ENCODE measurements around the gene PIWIL1.

The PIWIL1 gene

DNA sequence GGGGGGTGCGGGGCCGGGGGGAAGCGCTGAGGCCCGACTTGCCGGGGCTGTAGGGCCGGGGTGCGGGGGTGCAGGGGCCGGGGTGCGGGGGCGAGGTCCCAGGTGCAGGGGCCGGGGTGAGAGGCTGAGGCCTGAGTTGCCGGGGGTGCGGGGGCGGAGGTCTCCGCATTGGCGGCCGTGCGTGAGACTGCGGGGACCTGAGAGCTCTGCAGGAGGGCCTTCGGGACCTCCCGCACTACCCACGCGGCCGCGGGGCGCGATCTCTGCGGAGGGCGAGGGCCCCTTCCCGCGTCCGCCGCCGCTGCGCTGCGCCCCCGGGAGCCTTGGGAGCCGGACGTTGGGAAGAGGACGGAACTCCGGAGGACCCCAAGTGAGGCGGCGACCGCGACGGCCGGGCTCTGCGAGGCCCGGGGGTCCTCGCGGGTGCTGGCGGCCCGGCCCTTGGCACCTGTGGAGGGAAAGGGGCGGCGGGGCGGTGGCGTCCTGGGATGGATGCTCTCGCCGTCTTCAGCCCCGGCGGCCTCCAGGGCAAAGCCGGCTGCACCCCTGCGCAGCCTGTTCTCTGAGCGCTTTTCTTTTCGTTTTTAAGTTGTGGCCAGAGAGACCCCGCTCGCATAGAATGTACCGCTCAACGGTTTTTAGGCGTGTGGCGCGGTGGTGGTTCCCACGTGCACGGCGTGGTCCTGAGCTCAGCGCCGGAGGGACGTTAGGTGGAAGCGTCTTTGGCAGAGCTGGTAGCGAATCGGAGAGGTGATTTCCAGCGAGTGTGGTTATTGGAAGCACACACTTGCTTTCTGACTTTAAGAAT lies 1.3 kb downstream of the PIWIL1 start:
- DNase-seq = no peak

DNA sequence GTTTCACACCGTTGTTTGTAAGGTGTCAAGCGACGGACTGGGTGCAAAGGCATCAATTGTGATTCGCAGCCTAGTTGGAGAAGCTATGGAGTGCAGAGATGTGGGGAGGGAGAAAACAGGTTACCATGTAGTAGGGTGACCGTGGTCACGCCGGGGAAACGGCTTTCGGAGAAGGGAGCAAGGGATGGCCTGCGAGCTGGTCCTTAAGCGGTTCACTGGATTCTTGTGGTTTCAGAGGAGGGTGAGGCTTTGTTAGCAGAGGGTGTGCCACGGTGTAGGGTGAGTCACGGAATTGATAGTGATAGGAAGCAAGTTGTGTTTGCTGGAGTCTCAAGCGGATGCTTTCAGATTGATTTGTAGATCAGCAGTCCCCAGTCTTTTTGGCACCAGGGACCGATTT lies 2.3 kb downstream of the PIWIL1 start:
- DNase-seq = peak; percentile 56

DNA sequence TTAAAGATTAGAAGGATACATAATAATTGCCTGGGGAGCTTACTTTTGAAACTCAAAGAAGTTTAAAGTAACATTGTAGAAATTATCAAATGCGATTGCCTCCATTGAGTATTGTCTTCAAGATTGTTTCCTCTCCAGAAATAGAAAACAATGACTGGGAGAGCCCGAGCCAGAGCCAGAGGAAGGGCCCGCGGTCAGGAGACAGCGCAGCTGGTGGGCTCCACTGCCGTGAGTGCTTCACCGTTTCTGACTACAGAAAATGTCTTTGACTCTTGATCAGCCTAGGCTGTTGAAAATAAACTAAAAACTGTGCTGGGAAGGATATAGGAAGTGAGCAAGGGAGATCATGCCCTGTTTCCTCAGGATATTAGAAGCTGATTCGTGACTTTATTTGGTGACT lies 4.8 kb downstream of the PIWIL1 start:
- DNase-seq = no peak

- DNase-seq = no peak
Measured at GRCh38 chr12:130342842-130343241, 5.2 kb downstream of the PIWIL1 start.

GRCh38 chr12:130344529-130344928 lies 6.8 kb downstream of the PIWIL1 start:
- DNase-seq = no peak

GRCh38 chr12:130345292-130345691 lies 7.6 kb downstream of the PIWIL1 start:
- DNase-seq = no peak

GRCh38 chr12:130347588-130347987 lies 9.9 kb downstream of the PIWIL1 start:
- no peak for DNase-seq

DNA sequence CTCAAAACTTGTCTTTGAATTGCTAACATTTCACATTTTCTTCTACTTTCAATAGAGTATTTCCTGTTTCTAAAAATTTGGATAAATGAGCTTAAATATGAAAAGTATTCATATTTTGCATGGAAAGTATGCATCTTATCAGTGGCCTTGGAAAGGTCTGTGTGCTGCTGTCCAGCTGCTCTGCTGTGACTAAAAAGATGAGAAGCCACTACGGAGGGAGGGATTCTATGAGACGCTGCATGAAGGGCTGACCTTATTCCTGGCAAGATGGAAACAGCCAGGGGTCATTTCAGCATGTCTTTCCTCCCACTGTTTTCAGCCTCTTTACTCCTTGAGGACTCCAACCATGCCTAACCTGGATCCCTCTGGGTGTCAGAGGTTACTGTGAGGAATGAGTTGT lies 13.0 kb downstream of the PIWIL1 start:
- DNase-seq = no peak

DNA sequence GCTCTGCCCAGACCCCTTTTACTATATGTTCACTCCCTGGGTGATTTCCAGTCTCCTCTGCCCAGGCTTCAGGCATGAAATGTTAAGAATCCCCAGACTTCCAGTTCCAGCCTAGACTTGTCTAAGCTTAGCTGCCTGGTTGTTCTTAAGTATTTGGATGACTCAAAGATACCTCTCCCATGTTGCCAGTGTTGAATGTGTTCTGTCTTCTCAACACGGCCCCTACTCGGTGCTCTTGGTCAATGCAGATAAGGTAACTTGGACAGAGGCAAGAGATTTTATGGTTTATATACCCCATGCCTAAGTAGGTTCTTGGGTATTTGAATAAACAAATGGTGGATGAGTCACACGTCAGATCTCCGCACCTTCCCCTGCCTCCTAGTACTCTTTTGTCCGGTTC lies 13.6 kb downstream of the PIWIL1 start:
- DNase-seq = no peak

- DNase-seq = no peak
Measured at GRCh38 chr12:130353081-130353480, 15.4 kb downstream of the PIWIL1 start.

- DNase-seq = no peak
Measured at GRCh38 chr12:130354407-130354806, 16.7 kb downstream of the PIWIL1 start.

DNA sequence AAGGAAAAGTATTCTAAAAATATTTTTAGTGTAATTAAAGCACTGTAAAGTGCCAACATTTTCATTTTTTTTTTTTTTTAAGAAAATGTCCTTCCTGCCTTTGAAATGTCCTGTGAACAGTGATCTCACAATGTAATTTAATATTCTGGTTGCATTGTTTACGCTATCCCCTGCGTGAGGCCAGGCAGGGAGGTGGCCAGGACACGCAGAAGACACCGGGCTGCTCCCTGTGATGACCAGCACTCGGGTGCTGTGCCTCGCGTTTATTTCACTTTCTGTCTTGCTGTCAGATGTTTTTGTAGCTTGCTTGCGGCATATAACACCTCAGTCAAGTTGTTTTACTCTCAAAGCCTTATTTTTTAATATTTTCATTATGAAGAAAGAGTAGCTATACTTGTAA lies 18.5 kb downstream of the PIWIL1 start:
- no peak for DNase-seq

GRCh38 chr12:130357241-130357640 lies 19.6 kb downstream of the PIWIL1 start:
- peak; percentile 96 for DNase-seq

- DNase-seq = no peak
Measured at GRCh38 chr12:130357729-130358330, 20.1 kb downstream of the PIWIL1 start.

DNA sequence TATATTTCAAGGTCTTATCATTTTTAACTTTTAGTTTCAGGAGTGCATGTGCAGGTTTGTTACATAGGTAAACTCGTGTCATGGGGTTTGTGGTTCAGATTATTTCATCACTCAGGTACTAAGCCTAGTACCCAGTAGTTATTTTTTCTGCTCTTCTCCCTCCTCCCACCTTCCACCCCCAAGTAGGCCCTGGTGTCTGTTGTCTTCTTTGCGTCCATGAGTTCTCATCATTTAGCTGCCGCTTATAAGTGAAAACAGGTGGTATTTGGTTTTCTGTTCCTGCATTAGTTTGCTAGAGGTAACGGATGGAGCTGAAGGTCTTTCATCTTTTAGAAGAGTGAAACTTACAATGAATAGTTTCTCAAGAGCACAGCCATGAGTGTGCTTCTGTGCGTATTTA lies 24.4 kb downstream of the PIWIL1 start:
- DNase-seq = no peak

DNA sequence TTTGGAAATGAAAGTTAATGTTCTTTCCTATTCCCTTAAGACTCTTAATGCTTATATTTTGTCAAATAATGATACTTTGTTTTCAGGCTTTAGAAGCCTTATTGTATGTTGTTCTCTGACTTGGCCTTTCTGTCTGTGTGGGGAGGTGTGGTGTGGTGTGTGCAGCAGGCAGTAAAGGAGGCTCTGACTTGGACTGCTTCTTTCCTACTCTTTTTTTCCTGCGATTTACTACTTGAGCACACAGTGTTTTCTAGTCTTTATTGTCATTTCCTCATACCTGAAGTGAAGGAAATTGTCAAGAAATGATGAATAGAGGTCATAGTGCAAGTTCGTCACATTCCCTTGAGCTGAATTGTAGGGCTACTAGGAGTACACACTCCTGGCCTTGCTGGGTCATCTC lies 26.9 kb downstream of the PIWIL1 start:
- DNase-seq = no peak

DNA sequence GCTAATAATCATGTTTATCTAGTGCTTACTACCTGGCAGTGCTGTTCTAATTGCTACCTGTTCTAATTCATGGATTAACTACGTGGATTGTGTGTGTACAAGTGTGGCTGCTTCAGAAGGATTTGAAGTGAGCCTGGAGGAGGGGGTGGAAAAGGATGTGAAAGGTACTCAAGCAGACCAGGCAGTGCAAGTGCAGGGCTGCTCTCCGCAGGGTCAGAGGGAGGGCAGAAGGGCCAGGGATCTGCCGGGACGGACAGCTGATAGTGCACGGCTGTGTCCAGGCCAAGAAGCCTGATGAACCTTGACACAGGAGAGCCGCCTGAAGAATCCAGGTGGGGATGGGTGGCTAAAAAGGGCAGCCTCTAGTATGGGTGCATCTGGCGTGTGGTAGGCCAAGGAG lies 28.5 kb downstream of the PIWIL1 start:
- DNase-seq = no peak

DNA sequence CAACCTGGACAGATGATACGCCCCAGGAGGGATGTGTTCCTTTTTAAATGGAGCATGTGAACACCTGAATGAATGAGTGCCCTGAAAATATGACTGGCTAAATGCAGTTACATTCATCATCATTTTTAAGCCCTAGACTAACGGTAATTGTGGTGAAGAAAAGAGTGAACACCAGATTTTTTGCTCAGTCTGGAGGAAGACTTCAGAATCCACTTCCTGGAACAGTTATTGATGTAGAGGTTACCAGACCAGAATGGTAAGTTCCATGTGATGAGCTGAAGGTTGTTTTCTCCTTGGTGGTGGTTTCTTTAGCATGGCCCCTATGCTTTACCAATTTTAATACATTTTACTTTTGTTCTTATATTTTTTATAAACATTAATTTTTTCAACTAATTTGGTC lies 29.3 kb downstream of the PIWIL1 start:
- DNase-seq = no peak

DNA sequence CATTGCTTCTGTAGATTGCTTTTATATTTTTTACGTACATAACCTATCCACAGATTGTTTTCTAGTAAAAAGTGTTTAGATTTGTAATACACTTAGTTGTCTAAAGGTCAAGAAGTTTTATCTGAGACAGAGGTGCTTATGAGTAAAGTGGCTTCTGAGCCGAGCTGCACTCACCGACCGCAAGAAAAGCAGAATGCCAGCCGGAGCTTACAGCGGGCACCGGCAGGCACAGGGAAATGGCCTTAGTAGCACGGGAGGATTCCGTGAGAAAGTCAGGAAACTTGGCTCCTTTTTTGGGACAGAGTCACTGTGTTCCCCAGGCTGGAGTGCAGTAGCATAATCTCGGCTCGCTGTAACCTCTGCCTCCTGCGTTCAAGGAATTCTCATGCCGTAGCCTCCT lies 29.8 kb downstream of the PIWIL1 start:
- no peak for DNase-seq

DNA sequence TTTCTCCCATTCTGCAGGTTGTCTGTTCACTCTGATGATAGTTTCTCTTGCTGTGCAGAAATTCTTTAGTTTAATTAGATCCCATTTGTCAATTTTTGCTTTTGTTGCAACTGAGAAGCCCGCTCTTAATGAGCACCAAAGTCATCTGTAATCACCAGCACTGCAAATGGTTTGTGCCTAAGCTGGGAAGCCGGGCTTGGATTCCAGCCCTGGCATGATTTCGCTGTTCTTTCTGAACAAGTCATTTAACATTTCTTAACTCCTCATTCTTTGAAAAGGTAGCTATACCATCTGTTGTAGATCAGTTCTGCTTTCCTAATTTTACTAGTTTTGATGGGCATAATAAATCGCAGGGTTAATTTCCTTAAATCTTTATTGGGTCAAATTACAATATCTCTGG lies 32.1 kb downstream of the PIWIL1 start:
- DNase-seq = no peak

- DNase-seq = no peak
Measured at GRCh38 chr12:130371296-130371695, 33.6 kb downstream of the PIWIL1 start.

DNA sequence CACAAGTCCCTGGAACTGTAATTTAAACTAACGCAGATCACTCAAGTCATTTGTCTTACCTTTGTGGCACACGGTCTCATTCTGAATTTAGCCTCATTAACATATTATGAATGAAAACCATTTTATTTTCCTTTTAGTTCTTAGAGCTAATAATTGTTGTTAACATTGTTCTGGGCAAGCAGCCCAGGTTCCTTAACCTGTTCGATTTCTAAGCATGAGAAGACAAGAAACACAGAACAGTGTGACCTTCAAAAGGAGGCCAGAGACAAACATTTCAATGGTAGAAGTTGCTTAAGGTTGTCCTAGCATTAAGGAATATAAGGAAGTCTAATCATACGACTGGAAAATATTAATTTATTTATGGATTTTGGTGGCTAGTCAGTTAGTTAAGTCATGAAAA lies 35.2 kb downstream of the PIWIL1 start:
- no peak for DNase-seq

- DNase-seq = no peak
Measured at GRCh38 chr12:130374083-130374482, 36.4 kb downstream of the PIWIL1 start.

DNA sequence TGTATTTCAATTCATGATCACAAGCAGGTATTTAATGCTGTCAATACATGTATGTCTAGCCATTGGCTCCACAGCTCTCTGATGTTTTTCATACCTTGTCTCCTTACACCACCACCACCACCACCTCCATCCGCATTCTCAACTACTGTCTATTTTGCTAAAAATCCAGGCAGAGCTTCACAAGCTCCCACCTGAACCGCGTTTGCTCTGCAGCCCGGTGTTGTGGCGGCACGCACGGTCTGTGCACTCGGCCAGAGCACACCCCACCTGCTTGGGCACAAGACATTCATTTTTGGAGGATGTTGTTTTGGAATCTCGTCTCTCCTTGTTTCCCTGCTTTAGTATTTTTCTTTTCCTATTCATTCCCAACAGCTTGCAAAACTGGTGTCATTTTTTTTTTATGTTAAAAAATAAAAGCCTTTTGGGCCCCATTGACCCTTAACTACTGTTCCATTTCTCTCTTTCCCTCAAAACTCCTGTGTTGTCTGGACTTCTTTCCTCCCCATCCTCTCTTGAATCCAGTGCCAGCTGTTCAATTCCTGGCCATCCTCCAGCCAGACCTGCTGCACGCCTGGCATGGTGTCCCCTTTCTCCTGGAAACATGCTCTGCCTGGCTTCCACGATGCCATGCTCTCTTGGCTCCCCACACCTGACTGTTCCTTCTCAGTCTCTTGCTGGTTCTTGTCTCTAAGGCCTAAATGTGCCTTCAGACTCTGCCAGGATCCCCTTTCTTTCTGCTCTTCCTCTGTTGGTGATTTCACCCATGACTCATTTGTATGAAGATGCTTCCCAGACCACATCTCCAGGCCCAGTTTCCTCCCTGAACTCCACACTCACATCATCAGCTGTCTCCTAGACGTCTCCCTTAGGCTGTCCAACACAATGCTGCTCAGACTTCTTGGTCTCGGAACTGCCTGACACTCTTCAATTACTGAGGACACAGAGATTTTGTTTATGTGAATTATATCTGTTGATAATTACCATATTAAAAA lies 37.9 kb downstream of the PIWIL1 start:
- DNase-seq = no peak

Measured in NCI-H510A treated with DMSO at 0.1 percent for 48 hours (cell line).